ENCODE measurements around the gene FAM163A. TPM values are rescaled to one million over a fixed set of nuclear protein-coding genes. Genes with fewer than 3 reads are reported as not detected.

The FAM163A gene
- total and polyA plus RNA-seq, 9 of the 15 experiments (the other 6 are each of a cell fraction or from before 2014, with no cell fraction given), result not detected

- DNase-seq (ENCODE audit: extremely low read depth in 1 of 4, low spot score in 3 of 4) (no peak), FAIRE-seq (no peak), ATAC-seq (no peak)
- H3K79me2 ChIP-seq (ENCODE audit: control insufficient read depth, insufficient read depth, low read length), result no peaks in the 10 kb centered on the region
- ChIA-PET CTCF (ENCODE audit: low intra/inter-chr PET ratio) (no interaction called here), POLR2A (interaction anchor here (0.7 kb wide), 1 partner anchor 329 kb away, joined by 3 read pairs; no protein-coding TSS in a partner anchor)
- H2AFZ ChIP-seq (ENCODE audit: low read depth, low read length), result no peak overlapping the region; the same call in 1 of the 2 replicates
- no peaks in the 10 kb centered on the region for H3K9me3 ChIP-seq (replicated peaks; ENCODE audit: control insufficient read depth, insufficient read depth, low read depth, low read length)
- H3K4me1 ChIP-seq (replicated peaks in 1 of 2; ENCODE audit: control insufficient read depth in 2 of 2, insufficient read depth in 2 of 2, low read length in 2 of 2), result no peaks in the 10 kb centered on the region
- H3K4me2 ChIP-seq (ENCODE audit: insufficient read depth, low read length), result no peak overlapping the region
- no peaks in the 10 kb centered on the region for H3K9me1 ChIP-seq (ENCODE audit: control insufficient read depth, insufficient read depth, low read length)
- H3K27ac ChIP-seq (ENCODE audit: extremely low read depth, low read depth, low read length), result no peak overlapping the region
- intact Hi-C loops (cut with micrococcal nuclease) (no loop called here), in situ Hi-C loops (cut with MboI) (no loop called here)
- peaks cover 9 to 18% of the 10 kb centered on the region in 2 experiments for H3K27me3 ChIP-seq (ENCODE audit: control insufficient read depth in 2 of 2, insufficient read depth in 2 of 2, low read length in 2 of 2)
- BruUV-seq (replicated peaks), result no TSS peak
- no peak overlapping the region for H3K9ac ChIP-seq (ENCODE audit: insufficient read depth in 1 of 2, low read depth in 2 of 2, low read length in 2 of 2)
- no peaks in the 10 kb centered on the region for H4K20me1 ChIP-seq (replicated peaks; ENCODE audit: control insufficient read depth, insufficient read depth, low read length)
- H3K36me3 ChIP-seq (ENCODE audit: control insufficient read depth, insufficient read depth, low read length), result no peaks in the 10 kb centered on the region
- no peak overlapping the region for H3K4me3 ChIP-seq
- TF ChIP-seq PHB (CRISPR knock-in tag; IDR thresholded peaks at IDR 0.05), result no peak
- no peak for TF ChIP-seq HNRNPLL (IDR thresholded peaks at IDR 0.05; ENCODE audit: low read depth, low read length, poor library complexity, severe bottlenecking)
- TF ChIP-seq, protein P1, sequence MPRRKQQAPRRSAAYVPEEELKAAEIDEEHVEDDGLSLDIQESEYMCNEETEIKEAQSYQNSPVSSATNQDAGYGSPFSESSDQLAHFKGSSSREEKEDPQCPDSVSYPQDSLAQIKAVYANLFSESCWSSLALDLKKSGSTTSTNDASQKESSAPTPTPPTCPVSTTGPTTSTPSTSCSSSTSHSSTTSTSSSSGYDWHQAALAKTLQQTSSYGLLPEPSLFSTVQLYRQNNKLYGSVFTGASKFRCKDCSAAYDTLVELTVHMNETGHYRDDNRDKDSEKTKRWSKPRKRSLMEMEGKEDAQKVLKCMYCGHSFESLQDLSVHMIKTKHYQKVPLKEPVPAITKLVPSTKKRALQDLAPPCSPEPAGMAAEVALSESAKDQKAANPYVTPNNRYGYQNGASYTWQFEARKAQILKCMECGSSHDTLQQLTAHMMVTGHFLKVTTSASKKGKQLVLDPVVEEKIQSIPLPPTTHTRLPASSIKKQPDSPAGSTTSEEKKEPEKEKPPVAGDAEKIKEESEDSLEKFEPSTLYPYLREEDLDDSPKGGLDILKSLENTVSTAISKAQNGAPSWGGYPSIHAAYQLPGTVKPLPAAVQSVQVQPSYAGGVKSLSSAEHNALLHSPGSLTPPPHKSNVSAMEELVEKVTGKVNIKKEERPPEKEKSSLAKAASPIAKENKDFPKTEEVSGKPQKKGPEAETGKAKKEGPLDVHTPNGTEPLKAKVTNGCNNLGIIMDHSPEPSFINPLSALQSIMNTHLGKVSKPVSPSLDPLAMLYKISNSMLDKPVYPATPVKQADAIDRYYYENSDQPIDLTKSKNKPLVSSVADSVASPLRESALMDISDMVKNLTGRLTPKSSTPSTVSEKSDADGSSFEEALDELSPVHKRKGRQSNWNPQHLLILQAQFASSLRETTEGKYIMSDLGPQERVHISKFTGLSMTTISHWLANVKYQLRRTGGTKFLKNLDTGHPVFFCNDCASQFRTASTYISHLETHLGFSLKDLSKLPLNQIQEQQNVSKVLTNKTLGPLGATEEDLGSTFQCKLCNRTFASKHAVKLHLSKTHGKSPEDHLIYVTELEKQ (CRISPR knock-in tag; IDR thresholded peaks at IDR 0.05), result no peak
- TF ChIP-seq PPARD (CRISPR knock-in tag; IDR thresholded peaks at IDR 0.05), result no peak
- no peak for TF ChIP-seq HNRNPUL1 (IDR thresholded peaks at IDR 0.05; ENCODE audit: low read length)
- no peak for TF ChIP-seq NEUROD1 (IDR thresholded peaks at IDR 0.05; ENCODE audit: borderline replicate concordance, low read depth, low read length, partially characterized antibody)
- no peak for TF ChIP-seq TRIM28 (IDR thresholded peaks at IDR 0.05)
- TF ChIP-seq BDP1 (IDR thresholded peaks at IDR 0.05; ENCODE audit: insufficient read depth, insufficient read length), result no peak
- TF ChIP-seq CBX8 (IDR thresholded peaks at IDR 0.05; ENCODE audit: borderline replicate concordance, extremely low read depth, low read depth, low read length, poor library complexity, severe bottlenecking), result no peak
- no peak for TF ChIP-seq FOXK2 (conservative IDR thresholded peaks at IDR 0.05 in 1 of 2, IDR thresholded peaks at IDR 0.05 in 1 of 2; ENCODE audit: low read depth in 2 of 2)
- TF ChIP-seq MTA2 (IDR thresholded peaks at IDR 0.05; ENCODE audit: low read depth), result no peak
- no peak for TF ChIP-seq TAF9B (IDR thresholded peaks at IDR 0.05; ENCODE audit: partially characterized antibody)
- TF ChIP-seq ZNF24 (IDR thresholded peaks at IDR 0.05), result no peak
- TF ChIP-seq, protein P2, sequence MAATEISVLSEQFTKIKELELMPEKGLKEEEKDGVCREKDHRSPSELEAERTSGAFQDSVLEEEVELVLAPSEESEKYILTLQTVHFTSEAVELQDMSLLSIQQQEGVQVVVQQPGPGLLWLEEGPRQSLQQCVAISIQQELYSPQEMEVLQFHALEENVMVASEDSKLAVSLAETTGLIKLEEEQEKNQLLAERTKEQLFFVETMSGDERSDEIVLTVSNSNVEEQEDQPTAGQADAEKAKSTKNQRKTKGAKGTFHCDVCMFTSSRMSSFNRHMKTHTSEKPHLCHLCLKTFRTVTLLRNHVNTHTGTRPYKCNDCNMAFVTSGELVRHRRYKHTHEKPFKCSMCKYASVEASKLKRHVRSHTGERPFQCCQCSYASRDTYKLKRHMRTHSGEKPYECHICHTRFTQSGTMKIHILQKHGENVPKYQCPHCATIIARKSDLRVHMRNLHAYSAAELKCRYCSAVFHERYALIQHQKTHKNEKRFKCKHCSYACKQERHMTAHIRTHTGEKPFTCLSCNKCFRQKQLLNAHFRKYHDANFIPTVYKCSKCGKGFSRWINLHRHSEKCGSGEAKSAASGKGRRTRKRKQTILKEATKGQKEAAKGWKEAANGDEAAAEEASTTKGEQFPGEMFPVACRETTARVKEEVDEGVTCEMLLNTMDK (IDR thresholded peaks at IDR 0.05; ENCODE audit: borderline replicate concordance, insufficient read depth, low read depth, low read length, poor library complexity, severe bottlenecking), result no peak
- no peak for TF ChIP-seq THRAP3 (IDR thresholded peaks at IDR 0.05; ENCODE audit: borderline replicate concordance)
- TF ChIP-seq TRIM24 (IDR thresholded peaks at IDR 0.05), result no peak; a peak in 1 of 4 replicates
- TF ChIP-seq, protein P3, sequence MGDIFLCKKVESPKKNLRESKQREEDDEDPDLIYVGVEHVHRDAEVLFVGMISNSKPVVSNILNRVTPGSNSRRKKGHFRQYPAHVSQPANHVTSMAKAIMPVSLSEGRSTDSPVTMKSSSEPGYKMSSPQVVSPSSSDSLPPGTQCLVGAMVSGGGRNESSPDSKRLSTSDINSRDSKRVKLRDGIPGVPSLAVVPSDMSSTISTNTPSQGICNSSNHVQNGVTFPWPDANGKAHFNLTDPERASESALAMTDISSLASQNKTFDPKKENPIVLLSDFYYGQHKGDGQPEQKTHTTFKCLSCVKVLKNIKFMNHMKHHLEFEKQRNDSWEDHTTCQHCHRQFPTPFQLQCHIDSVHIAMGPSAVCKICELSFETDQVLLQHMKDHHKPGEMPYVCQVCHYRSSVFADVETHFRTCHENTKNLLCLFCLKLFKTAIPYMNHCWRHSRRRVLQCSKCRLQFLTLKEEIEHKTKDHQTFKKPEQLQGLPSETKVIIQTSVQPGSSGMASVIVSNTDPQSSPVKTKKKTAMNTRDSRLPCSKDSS (IDR thresholded peaks at IDR 0.05; ENCODE audit: low read depth, partially characterized antibody), result no peak
- 10% methylated on average over 4 of the region's 4 CpGs for WGBS (ENCODE audit: insufficient coverage, low coverage, missing lambda C conversion rate)
Measured at GRCh38 chr1:179773264-179773663, 30.2 kb downstream of the FAM163A start.
